NK-92 (cell line): ENCODE data around the gene ZNF536.

ENCODE experiments used
- DNase-seq: peaks from one replicate; lab custom pipeline; 2025; ENCODE audit not compliant: unreplicated experiment; lab: John Stamatoyannopoulos, UW

Gene ZNF536

DNA sequence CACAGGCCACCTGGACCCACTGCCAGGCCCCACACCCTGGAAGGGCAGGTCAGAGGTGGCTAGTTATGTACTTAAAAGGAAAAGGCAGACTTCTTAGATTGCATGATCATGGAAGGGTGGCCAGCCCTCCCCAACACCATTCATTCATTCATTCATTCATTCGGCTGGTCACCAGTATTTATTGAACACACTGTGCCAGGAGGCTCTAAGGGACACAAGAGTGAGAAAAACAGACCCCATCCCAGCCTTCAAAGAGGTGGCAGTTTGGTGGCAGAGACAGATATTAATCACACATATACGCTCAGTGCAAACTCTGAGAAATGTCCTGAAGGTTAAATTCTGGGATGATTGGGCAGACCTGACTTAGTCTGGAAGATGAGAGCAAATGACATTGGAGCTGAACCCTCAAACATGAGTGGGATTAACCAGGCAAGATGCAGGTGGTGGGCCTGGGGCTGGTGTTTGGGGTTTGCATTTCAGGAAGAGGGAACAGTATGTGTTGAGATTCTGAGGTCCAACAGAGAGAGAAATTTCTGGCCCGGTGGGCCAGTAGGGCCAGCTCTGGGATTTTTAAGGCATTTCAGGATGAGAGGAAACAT is 147.5 kb downstream of the ZNF536 start:
- no peak for DNase-seq

DNA sequence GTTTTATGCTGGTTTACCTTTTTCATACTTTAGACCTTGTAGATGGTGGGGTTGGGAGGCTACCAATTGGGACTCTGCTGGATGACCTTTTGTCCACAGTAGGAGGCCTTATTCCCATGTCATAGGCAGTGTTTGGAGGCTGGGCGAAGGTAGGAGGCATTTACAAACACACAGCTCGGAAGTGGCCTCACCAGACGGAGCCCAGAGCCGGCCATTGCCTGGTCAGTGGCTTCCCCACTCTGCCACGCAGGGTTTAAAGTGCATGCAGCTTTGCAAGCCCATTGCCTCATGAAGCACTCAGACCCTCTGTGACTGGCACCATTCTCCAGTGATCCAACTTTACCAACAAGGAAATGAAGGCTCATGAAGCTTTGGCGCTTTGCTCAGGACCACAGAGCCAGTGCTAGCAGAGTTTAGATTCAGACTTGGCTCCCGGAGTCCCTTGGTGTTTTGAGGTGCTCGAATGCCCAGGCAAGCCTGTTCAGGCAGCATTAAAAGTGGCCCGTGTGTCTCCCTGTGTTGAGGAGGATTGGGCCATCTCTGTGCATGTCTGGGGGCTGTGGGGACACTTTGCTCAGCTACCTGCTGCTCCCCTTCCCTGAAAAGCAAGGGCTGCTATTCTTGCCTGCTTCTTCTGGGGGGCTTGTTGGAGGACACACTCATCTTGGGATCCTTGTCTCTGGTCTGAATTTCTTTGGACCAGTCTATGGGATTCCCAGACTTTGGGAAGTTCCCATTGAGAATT is 148.7 kb downstream of the ZNF536 start:
- DNase-seq: no peak

DNA sequence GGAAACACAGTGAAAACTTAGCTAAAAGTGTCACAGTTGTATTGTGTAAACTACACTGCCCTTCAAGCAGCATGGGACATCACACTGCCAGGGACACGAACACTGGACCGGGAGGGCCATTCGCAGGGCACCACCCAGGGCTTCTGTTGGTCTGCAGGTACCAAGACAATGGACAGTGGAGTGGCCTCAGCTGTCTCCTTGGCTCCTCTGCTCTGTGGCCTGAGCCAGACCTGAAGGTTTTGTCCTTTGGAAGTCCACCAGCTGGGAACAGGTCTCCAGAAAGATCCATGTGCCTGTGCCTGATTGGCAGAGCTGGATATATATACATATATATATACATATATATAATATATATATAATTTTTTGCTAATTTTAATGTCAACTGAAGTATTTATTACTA is 149.8 kb downstream of the ZNF536 start:
- no peak for DNase-seq

DNA sequence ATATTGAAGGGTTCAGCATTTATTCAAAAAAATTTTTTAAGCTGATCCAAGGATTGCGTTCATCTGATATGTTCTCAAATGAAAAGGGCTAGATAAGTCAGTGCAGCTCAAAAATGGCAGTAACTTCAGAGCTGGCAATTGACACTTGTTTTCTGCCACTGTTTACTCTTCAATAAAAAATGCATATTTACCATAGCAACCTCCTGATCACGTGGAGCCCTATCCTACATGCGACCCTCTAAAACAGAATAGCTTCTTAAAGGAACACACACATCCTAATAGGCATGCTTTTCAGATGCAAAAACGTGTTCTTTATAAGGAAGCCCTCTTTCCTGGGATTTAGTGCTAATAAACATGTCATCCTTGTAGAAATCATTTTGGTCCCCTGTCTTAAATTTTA is 150.2 kb downstream of the ZNF536 start:
- no peak for DNase-seq

DNA sequence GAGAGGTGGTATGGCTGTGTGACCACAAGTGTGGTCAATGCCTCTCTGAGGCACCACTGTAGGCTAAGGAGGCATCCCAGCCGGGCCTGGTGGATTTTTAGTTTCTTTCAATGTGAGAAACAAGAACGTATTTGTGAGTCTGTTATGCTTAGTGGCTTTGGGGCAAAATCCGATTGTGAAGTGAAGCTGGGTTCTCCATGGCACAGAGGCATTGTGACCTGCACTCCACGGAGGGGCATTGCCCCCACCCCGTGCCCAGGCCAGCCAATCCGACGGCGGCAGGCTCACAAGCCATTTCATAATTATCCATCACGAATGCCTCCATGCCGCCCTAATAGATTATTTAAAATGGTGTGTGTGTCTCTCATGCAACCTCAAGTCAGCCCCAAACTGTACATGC is 151.6 kb downstream of the ZNF536 start:
- no peak for DNase-seq

DNA sequence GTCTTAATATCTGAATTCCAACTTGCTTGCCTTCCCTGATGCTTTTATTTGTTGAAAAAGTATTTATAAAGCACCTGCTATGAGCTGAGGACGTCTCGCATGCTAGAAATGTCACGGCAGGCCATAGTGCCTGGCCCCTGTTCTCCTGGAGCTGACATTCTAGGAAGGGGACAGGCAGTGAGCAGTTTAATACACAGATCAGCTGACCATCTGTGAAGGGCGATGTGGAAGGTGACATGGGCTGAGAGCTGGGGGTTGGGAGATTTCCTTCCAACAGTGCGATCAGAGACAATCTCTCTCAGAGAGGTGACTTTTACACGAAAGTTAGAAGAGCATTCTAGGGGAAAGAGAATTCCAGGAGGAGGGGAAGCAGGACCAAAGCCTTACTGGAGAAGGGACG is 153.2 kb downstream of the ZNF536 start:
- DNase-seq: no peak

DNA sequence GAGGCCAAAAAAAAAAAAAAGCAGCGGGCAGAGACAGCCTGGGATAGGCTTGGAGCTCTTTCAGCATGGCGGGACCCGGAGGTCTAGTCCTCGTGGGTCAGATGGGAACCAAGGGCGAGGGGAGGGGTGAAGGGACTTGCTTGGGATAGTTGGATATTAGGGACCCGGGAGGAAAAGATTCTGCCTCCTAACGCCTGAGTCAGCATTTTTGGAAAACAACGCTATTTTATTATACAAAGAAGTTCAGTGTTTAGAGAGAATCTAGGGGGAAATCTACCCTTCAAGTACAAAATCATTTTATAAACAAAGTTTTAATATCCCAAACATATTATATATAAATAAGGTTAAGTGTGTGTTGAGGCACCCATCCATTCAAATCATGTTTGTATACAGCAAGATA is 156.7 kb downstream of the ZNF536 start:
- DNase-seq: no peak

DNA sequence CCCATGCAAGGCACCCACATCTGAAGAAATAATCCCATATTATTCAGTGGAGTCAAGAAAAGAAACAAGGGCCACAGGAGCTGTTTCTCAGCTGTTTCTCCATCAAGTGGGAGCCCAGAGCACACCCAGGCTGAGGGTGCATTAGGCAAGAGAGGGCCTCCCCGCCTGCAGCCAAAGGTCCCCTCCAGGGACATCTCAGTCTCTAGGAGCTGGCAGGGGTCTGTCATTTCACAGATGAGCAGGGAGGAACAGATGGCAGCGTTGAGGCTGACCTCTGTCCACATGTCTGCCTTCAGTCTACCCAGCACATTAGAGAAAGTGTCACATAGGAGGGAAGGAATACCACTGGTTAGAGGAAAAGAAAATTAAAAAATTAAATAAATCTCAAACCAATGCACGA is 157.7 kb downstream of the ZNF536 start:
- DNase-seq: no peak

DNA sequence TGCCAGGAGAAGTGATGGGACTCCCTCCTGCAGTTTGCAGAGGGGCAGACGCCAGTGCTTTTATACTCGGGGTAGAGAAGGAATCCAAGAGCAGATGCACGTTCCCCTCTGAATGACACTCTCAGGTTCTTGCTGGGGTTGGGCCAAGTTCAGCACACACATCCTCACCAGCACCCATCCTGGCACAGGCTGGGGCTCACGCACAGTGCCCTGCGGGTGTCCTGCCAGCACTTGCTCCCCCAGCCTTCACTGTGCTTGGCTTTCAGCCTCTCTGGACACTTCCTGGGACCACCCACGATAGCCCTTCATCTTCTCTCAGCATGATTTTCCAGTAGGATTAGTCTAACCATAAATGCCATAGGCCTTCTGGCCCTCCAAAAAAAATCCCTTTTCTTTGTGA is 158.6 kb downstream of the ZNF536 start:
- no peak for DNase-seq

DNA sequence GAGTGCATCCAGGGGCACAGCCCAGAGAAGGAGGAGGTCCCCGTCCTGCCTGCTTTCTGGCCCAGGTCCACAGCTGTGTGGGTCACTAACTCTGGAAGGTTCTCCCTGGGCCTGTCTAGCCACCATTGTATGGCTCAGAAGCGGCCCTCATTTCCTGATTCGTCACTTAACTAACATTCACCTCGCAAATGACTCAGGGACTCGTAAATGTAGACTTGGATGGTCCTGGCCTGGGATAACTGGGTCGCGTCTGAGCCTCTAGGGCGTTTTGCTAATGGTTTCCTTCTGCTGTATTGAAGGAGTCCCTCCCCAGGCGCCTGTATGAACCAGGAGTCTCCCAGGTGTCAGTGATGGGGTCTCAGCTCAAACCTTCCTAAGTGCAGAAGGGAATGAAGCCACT is 162.8 kb downstream of the ZNF536 start:
- no peak for DNase-seq

DNA sequence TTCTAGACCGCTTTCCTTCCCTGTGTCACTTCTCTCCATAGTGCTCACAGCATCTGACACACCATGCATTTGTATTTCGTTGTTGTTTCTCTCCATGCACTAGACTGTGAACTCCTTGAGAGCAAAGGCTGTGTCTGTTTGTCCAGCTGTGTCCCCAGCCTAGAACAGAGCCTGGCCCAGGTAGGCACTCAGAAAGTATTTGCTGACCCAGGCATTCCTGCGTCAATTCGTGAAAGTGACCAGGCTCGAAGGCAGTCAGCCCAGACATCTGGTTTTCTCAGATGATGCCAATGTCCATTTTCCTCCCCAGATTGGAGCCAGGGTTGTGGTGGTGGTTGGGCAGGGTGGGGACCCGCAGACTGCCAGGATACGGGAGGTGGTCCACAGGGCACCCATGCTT is 164.8 kb downstream of the ZNF536 start:
- no peak for DNase-seq

DNA sequence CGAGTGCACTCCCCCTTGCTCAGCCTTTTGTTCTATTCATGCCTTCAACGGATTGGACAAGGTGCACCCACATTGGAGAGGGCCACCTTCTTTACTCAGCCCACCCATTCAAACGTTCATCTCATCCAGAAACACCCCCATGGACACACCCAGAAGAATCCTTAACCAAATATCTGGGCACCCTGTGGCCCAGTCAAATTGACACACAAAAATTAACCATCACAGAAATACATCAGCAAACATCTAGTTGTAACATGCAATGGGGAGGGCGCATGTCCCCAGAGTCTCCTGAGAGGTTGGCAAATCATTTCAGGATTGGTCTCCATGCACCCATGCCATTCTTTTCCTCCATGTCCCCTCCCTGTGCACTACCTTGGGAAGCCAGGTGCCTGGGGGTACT is 167.1 kb downstream of the ZNF536 start:
- no peak for DNase-seq

DNA sequence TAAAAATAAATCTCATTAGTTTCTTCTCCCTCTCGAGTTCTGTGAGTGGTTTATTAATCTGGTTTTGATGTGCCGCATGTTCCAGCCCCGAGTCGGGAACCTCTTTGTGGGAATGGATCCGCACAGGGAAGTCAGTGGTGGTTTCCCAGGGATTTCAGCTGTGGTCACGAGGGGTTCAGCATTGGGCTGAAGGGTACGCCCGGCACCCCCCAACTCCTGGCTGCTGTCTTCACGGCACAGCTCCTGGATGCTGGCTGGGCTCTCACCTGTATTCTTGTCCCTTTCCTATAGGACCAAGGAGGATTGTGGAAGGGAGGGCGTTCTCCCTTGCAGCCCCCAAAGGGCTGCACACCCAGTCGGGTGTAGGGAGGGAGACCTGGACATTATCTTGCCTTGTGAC is 167.8 kb downstream of the ZNF536 start:
- DNase-seq: no peak

DNA sequence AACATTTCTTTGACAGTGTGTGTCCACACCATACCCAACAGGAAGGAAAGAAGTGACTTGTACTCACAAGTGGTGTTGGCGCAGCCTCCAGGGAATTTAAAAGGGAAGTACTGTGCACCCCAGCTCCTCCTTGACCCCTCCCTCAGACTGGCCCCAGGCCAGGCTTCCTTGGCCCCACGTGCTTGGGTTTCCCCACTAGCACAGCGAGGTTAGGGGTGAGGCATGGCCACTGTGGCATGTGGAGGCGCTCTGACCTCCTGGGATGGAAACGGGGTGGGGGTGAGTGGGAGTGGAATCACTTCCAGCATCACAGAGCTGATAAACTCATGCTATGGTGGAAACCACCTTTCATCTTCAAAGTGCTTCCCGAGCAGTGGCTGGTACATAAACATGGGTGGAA is 168.6 kb downstream of the ZNF536 start:
- DNase-seq: no peak

DNA sequence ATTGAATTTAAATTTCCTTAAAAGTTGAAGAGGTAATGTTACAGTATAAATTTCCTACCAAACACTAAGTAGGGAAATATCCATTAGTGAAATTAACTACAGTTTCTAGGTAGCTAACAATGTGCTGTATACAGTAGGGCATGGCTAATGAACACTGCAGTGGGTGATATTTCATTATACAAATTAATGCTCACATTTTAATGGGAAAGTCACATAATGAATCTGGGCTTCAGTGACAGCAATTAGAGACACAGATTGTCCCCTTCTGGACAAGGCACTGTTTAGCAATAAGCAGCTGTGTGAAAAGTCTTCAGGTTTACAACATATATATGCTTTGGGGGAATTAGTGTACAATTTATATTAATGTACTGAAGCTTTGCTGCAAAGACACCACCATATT is 169.4 kb downstream of the ZNF536 start:
- no peak for DNase-seq

DNA sequence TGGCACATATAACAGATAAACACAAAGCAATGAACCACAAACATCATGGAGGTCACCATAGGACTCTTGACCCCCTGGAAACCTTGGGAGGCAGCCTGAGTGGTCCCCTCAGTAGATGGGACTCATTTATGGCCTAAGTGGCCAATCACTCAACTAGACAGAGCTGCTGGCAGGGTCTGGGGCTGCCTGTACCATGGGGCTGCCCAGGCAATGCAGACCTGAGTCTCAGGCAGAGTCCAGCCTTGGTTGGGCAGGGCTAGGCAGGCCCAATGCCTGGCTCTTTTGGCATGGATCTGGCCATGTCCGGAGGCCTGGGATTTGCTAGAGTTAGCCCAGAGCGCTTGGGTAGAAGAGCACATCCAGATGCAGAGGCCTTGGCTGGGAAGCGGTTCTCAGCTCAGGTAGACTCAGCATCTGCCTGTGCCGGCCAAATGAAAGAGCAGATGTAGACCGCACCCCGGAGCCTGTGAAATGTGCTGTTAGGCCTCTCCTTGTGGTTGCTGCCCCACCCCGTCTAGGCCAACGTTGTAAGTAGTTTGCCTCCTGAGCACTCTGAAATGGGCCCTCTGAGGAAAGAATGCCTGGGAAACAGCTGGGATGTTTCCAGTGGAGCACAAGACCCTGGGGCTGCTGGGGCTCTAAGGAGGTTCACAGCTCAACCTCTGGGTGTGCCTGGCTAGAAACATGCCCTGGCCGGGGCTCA is 171.2 kb downstream of the ZNF536 start:
- DNase-seq: no peak

DNA sequence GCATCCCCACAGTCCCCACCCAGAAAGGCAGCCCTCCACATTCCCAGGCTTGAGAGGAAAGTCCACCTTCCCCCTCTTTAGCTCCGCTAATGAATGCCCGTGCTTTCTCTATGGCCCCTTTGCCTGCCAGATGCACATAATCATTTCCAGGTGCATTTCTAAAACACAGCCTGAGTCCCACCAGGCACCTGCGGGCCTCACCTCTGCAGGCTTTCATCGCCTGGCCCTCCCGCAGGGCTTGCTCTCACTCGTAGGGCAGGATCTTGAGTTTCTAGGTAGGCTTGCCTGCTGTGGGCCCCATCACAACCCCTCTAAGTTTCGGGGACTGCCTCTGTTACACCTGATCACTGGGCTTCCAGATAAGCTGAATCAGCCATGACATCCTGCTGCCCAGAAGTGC is 173.6 kb downstream of the ZNF536 start:
- DNase-seq: no peak

DNA sequence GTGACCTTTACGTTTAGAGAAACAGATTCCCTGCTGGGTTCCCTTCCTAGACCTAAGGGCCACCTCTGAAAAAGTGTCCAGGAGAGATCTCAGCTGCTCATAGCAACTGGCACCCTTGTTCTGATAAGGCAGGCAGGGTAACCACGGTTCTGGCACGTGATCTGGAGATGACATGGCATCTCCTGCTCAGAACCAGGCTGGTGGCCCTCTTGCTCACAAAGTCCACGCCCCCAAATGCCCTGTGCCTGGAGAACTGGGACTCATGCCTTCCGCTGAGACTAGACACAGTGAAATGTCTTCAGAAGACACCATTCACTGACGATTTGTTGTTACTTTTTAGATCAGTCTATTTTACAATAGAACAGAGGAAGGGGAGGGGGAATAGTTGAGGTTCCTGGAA is 174.1 kb downstream of the ZNF536 start:
- no peak for DNase-seq

DNA sequence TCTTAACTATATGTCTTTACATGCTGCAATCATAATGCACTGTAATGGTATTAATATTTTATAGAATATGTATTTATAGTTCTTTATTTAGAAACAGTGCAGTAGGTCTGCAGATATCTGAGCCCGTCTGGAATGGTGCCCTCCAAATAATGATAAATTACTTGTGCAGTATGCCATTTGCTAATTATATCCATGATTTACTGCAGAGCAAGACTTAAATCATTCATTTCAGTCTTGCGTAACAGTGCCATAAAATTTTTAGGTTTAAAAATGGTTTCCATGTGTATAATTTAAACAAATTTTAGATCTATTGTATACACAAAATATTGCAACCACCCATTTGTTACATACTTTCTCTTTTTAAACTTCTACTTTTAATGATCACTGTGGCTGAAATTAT is 175.1 kb downstream of the ZNF536 start:
- DNase-seq: no peak

DNA sequence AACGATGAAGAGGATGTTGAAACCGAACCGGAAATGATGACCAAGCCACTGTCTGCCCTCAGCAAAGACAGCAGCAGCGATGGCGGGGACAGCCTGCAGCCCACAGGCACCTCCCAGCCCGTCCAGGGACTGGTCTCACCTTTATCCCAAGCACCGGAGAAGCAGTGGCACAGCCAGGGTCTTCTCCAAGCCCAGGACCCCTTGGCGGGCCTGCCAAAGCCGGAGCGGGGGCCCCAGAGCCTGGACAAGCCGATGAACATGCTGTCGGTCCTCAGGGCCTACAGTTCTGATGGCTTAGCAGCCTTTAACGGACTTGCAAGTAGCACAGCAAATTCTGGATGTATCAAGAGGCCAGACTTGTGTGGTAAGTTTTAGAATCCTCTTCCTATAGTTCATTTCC is 177.0 kb downstream of the ZNF536 start:
- DNase-seq: no peak

DNA sequence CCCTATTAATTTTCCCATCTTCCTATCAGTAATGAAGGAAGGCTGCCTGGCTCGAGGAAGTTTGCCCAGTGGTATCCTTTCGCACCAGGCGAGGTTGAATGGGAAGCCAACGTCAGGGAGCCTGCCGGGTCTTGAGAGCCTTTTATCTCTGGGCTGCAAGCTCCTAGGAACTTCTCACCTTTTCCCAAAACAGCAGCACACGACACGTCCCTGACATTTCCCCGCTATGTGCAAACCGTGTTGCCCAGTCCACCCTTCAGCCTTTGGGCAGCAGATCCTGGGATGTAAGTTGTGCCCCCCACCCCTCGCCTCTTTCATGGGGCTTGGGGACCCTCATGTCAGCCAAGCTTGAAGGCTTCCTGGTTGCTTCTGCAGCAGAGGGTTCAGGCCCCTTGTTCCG is 179.1 kb downstream of the ZNF536 start:
- DNase-seq: no peak

DNA sequence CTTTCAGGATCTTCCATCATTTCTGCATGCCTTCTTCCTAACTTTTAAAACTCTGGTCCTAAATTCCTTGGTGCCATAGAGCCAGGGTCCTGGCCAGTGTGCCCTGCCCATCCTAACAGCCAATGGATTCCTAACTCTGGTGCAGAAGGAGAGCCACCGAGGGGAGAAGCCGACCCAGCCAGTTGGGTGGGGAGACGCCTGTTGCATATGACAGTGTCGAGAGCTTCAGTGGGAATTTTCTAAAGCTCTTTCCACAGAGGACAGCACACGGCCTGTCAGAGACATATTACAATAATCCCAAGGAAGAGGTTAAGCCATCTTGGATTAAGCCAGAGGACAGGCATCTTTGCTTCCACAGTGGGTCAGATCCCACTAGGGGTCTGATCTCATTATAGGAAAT is 180.4 kb downstream of the ZNF536 start:
- no peak for DNase-seq
